Measurements from ENCODE around the gene ARL3. TPM values are rescaled to one million over a fixed set of nuclear protein-coding genes. Genes with fewer than 3 reads are reported as not detected.
"Not testable (repeated sequence)": the region's sequence is repeated elsewhere in the genome, so short reads cannot be mapped to it uniquely, and the experiment has no call there.

Gene ARL3
- total and polyA plus RNA-seq, 2 of the 4 experiments (the other 2 are of a cell fraction), result 5.0 to 14.3 TPM

GRCh38 chr10:102759497-102760210 lies 45.5 kb upstream of the ARL3 start:
- TF ChIP-seq MAFK (IDR thresholded peaks at IDR 0.05; ENCODE audit: low read depth, low read length), result no peak
- TF ChIP-seq ELK1 (IDR thresholded peaks at IDR 0.05; ENCODE audit: borderline replicate concordance, low read depth, low read length), result no peak
- H3K4me3 ChIP-seq (ENCODE audit: insufficient read depth, low read depth, low read length), result no peak overlapping the region
- no peak overlapping the region for H2AK5ac ChIP-seq (ENCODE audit: low read depth, low read length)
- peaks cover 68% of the 10 kb centered on the region for H4K20me1 ChIP-seq (ENCODE audit: insufficient read depth, low read length)
- H3K14ac ChIP-seq (replicated peaks; ENCODE audit: low read depth, low read length), result no peak overlapping the region
- H2BK15ac ChIP-seq (ENCODE audit: low read depth, low read length), result no peak overlapping the region
- no peak overlapping the region for H3K9ac ChIP-seq (ENCODE audit: low read depth, low read length)
- no peak overlapping the region for H2BK120ac ChIP-seq (ENCODE audit: low read depth, low read length)
- no CpG with 5 or more reads among the region's 3 CpGs for WGBS, 2 experiments (ENCODE audit: extremely low coverage in 2 of 2, insufficient read length in 1 of 2)
- ATAC-seq (ENCODE audit: low read depth) (no peak), DNase-seq (no peak)
- H3K9me3 ChIP-seq (ENCODE audit: control insufficient read depth, insufficient read depth, low read length), result no peaks in the 10 kb centered on the region
- POLR2A ChIA-PET (ENCODE audit: unreplicated experiment), result no interaction called here
- no TSS peak for BruUV-seq (replicated peaks)
- no peak overlapping the region for H2BK20ac ChIP-seq (ENCODE audit: low read depth, low read length)
- H4K91ac ChIP-seq (ENCODE audit: insufficient read depth, low read depth, low read length), result no peak overlapping the region
- peaks cover 5% of the 10 kb centered on the region; the same call in 1 of the 2 replicates for H3K4me1 ChIP-seq (ENCODE audit: control insufficient read depth, insufficient read depth, low read length)
- H3K4me2 ChIP-seq (ENCODE audit: low read depth, low read length), result no peak overlapping the region
- H2AFZ ChIP-seq (replicated peaks; ENCODE audit: low read length, poor library complexity), result no peak overlapping the region
- H3K4ac ChIP-seq (ENCODE audit: low read depth, low read length), result no peak overlapping the region
- in situ Hi-C loops (cut with MboI; ENCODE audit: low sequenced_read_pairs), result no loop called here
- no peak overlapping the region for H2AK9ac ChIP-seq (replicated peaks; ENCODE audit: low read depth, low read length, poor library complexity)
- H3K23ac ChIP-seq (ENCODE audit: low read depth, low read length), result no peak overlapping the region
- H3K27ac ChIP-seq (ENCODE audit: insufficient read depth, low read length), result no peak overlapping the region
- intact Hi-C loops (cut with micrococcal nuclease), result no loop called here
- CTCF ChIA-PET, result no interaction called here
- H3K27me3 ChIP-seq (ENCODE audit: control insufficient read depth, insufficient read depth, low read length), result no peaks in the 10 kb centered on the region
- peaks cover 1% of the 10 kb centered on the region; the same call in 1 of the 2 replicates for H3K36me3 ChIP-seq (ENCODE audit: control insufficient read depth, insufficient read depth, low read length)
- H2BK5ac ChIP-seq (ENCODE audit: low read depth, low read length, poor library complexity, severe bottlenecking), result no peak overlapping the region
- dilution Hi-C loops (cut with HindIII; ENCODE audit: low sequenced_read_pairs, unreplicated experiment), result no loop called here
- H3K9me1 ChIP-seq (ENCODE audit: insufficient read depth, low read length), result peaks cover 6% of the 10 kb centered on the region; the same call in 1 of the 2 replicates
- no peak overlapping the region for H3K56ac ChIP-seq (ENCODE audit: extremely low read depth, insufficient read depth, low read length)
- H3K18ac ChIP-seq (ENCODE audit: low read depth, low read length), result no peak overlapping the region
- no peak overlapping the region for H4K5ac ChIP-seq (ENCODE audit: low read depth, low read length)
- no peak overlapping the region for H4K8ac ChIP-seq (ENCODE audit: low read depth in 2 of 2, low read length in 2 of 2)
- H3K79me1 ChIP-seq (ENCODE audit: low read depth in 1 of 2, low read length in 2 of 2), result peaks cover 25 to 64% of the 10 kb centered on the region in 2 experiments

- H3K9me3 ChIP-seq (ENCODE audit: control insufficient read depth, insufficient read depth, low read length); H3K9ac ChIP-seq (ENCODE audit: low read depth, low read length); H3K9me1 ChIP-seq (ENCODE audit: insufficient read depth, low read length); H3K14ac ChIP-seq (replicated peaks; ENCODE audit: low read depth, low read length); H2BK20ac ChIP-seq (ENCODE audit: low read depth, low read length); H2BK15ac ChIP-seq (ENCODE audit: low read depth, low read length); POLR2A ChIA-PET (ENCODE audit: unreplicated experiment); DNase-seq; H2BK120ac ChIP-seq (ENCODE audit: low read depth, low read length); H3K56ac ChIP-seq (ENCODE audit: extremely low read depth, insufficient read depth, low read length); H3K23ac ChIP-seq (ENCODE audit: low read depth, low read length); H2AK5ac ChIP-seq (ENCODE audit: low read depth, low read length); H3K4me3 ChIP-seq (ENCODE audit: insufficient read depth, low read depth, low read length); in situ Hi-C loops (cut with MboI; ENCODE audit: low sequenced_read_pairs); intact Hi-C loops (cut with micrococcal nuclease); H3K36me3 ChIP-seq (ENCODE audit: control insufficient read depth, insufficient read depth, low read length); H2AK9ac ChIP-seq (replicated peaks; ENCODE audit: low read depth, low read length, poor library complexity); H2BK5ac ChIP-seq (ENCODE audit: low read depth, low read length, poor library complexity, severe bottlenecking); H3K4me2 ChIP-seq (ENCODE audit: low read depth, low read length); H4K91ac ChIP-seq (ENCODE audit: insufficient read depth, low read depth, low read length); dilution Hi-C loops (cut with HindIII; ENCODE audit: low sequenced_read_pairs, unreplicated experiment); H3K18ac ChIP-seq (ENCODE audit: low read depth, low read length); H2AFZ ChIP-seq (replicated peaks; ENCODE audit: low read length, poor library complexity); ATAC-seq (ENCODE audit: low read depth); CTCF ChIA-PET; H3K4ac ChIP-seq (ENCODE audit: low read depth, low read length); H4K5ac ChIP-seq (ENCODE audit: low read depth, low read length); H3K4me1 ChIP-seq (ENCODE audit: control insufficient read depth, insufficient read depth, low read length); H4K8ac ChIP-seq (ENCODE audit: low read depth in 2 of 2, low read length in 2 of 2); H3K27ac ChIP-seq (ENCODE audit: insufficient read depth, low read length); BruUV-seq (replicated peaks); H3K27me3 ChIP-seq (ENCODE audit: control insufficient read depth, insufficient read depth, low read length): not testable (repeated sequence)
- WGBS, 2 experiments (ENCODE audit: extremely low coverage in 2 of 2, insufficient read length in 1 of 2), result no CpG with 5 or more reads among the region's 12 CpGs
- H4K20me1 ChIP-seq (ENCODE audit: insufficient read depth, low read length), result peaks cover 69% of the 10 kb centered on the region
- H3K79me1 ChIP-seq (ENCODE audit: low read depth in 1 of 2, low read length in 2 of 2), result peaks cover 24 to 66% of the 10 kb centered on the region in 2 experiments
These were observed 44.7 kb upstream of the ARL3 start for GRCh38 chr10:102758933-102759262.

Measured in IMR-90 (cell line).